H9 (cell line): ENCODE data around the gene BEX1. TPM values are rescaled to one million over a fixed set of nuclear protein-coding genes. Genes with fewer than 3 reads are reported as not detected.

Source experiments
- DNase-seq: peaks from one replicate; pipeline ENCODE4 v3.0.0-alpha.2; 2017
- H2AFZ ChIP-seq: one replicate; pipeline ENCODE4 v1.6.1; 2013; ENCODE audit warnings: mild to moderate bottlenecking, low read length, control low read depth, moderate library complexity
- H2AK5ac ChIP-seq: 2 replicates; pipeline ENCODE4 v1.6.1; 2013; ENCODE audit warnings: low read length, control low read depth, mixed read lengths; ENCODE audit not compliant: insufficient read length
- H2BK120ac ChIP-seq: one replicate; pipeline ENCODE4 v1.6.1; 2013; ENCODE audit warnings: low read depth, mild to moderate bottlenecking, low read length, control low read depth, inconsistent platforms; ENCODE audit not compliant: poor library complexity, severe bottlenecking
- H2BK12ac ChIP-seq: 2 replicates; pipeline ENCODE4 v1.6.1; 2013; ENCODE audit warnings: low read length, control low read depth, mixed read lengths, low read depth; ENCODE audit not compliant: insufficient read length
- H2BK15ac ChIP-seq: 2 replicates; pipeline ENCODE4 v1.6.1; 2013; ENCODE audit warnings: low read depth, low read length, control low read depth
- H2BK20ac ChIP-seq: one replicate; pipeline ENCODE4 v1.6.1; 2013; ENCODE audit warnings: low read depth, mild to moderate bottlenecking, low read length, control low read depth, inconsistent platforms; ENCODE audit not compliant: poor library complexity, severe bottlenecking
- H2BK5ac ChIP-seq: 2 replicates; pipeline ENCODE4 v1.6.1; 2013; ENCODE audit warnings: low read length, control low read depth, mixed read lengths; ENCODE audit not compliant: insufficient read length
- H3K14ac ChIP-seq: 2 replicates; pipeline ENCODE4 v1.6.1; 2013; ENCODE audit warnings: low read length, control low read depth; ENCODE audit not compliant: insufficient read depth
- H3K18ac ChIP-seq: 2 replicates; pipeline ENCODE4 v1.6.1; 2013; ENCODE audit warnings: low read depth, mild to moderate bottlenecking, mixed read lengths, low read length, control low read depth; ENCODE audit not compliant: insufficient read length
- H3K23ac ChIP-seq: 2 replicates; pipeline ENCODE4 v1.6.1; 2013; ENCODE audit warnings: low read length, control low read depth, mixed read lengths, low read depth; ENCODE audit not compliant: insufficient read length
- H3K23me2 ChIP-seq: 2 replicates; pipeline ENCODE4 v1.6.1; 2013; ENCODE audit warnings: low read depth, mild to moderate bottlenecking, mixed read lengths, low read length, control low read depth; ENCODE audit not compliant: insufficient read length, poor library complexity, severe bottlenecking
- H3K27ac ChIP-seq: 2 replicates; pipeline ENCODE4 v1.5.1; 2013; ENCODE audit warnings: low read length, control low read depth, mixed read lengths, low read depth; ENCODE audit not compliant: insufficient read length
- H3K27me3 ChIP-seq: 2 replicates; pipeline ENCODE4 v1.6.1; 2013; ENCODE audit warnings: low read length, control low read depth, inconsistent platforms; ENCODE audit not compliant: insufficient read depth
- H3K4ac ChIP-seq: 2 replicates; pipeline ENCODE4 v1.6.1; 2013; ENCODE audit warnings: low read depth, mild to moderate bottlenecking, control low read depth, inconsistent platforms, low read length, moderate library complexity
- H3K4me1 ChIP-seq: 2 replicates; pipeline ENCODE4 v1.6.1; 2013; ENCODE audit warnings: low read length, control low read depth, inconsistent platforms; ENCODE audit not compliant: insufficient read depth
- H3K4me2 ChIP-seq: 2 replicates; pipeline ENCODE4 v1.6.1; 2013; ENCODE audit warnings: low read length, control low read depth, mixed read lengths; ENCODE audit not compliant: insufficient read length, insufficient read depth
- H3K56ac ChIP-seq: 2 replicates; pipeline ENCODE4 v1.6.1; 2013; ENCODE audit warnings: low read depth, mild to moderate bottlenecking, mixed read lengths, low read length, control low read depth; ENCODE audit not compliant: insufficient read length
- H3K79me1 ChIP-seq: 2 replicates; pipeline ENCODE4 v1.6.1; 2013; ENCODE audit warnings: low read depth, mild to moderate bottlenecking, moderate library complexity, low read length, control low read depth, inconsistent platforms; ENCODE audit not compliant: insufficient read depth, poor library complexity, severe bottlenecking
- H3K79me2 ChIP-seq: 2 replicates; pipeline ENCODE4 v1.6.1; 2013; ENCODE audit warnings: low read length, control low read depth, inconsistent platforms; ENCODE audit not compliant: insufficient read depth
- H3K9ac ChIP-seq: 2 replicates; pipeline ENCODE4 v1.6.1; 2013; ENCODE audit warnings: low read length, control low read depth, mixed read lengths; ENCODE audit not compliant: insufficient read length; ENCODE audit errors: extremely low read depth
- H3K9me3 ChIP-seq: one replicate; pipeline ENCODE4 v1.6.1; 2013; ENCODE audit warnings: low read depth, low read length, inconsistent platforms; ENCODE audit not compliant: control insufficient read depth
- H3T11ph ChIP-seq: one replicate; pipeline ENCODE4 v1.6.1; 2013; ENCODE audit warnings: mild to moderate bottlenecking, low read length, control low read depth, inconsistent platforms
- H4K20me1 ChIP-seq: one replicate; pipeline ENCODE4 v1.6.1; 2013; ENCODE audit not compliant: control insufficient read depth, insufficient read length, insufficient read depth
- H4K5ac ChIP-seq: 2 replicates; pipeline ENCODE4 v1.6.1; 2013; ENCODE audit warnings: low read depth, mild to moderate bottlenecking, mixed read lengths, low read length, control low read depth; ENCODE audit not compliant: insufficient read length
- H4K8ac ChIP-seq: replicated peaks from 2 replicates; pipeline ENCODE4 v1.6.1; 2013; ENCODE audit warnings: low read length, control low read depth, mixed read lengths, low read depth; ENCODE audit not compliant: insufficient read length
- H4K91ac ChIP-seq: 2 replicates; pipeline ENCODE4 v1.6.1; 2013; ENCODE audit warnings: low read depth, mild to moderate bottlenecking, moderate library complexity, mixed read lengths, low read length, control low read depth; ENCODE audit not compliant: insufficient read length
- H3K27ac Mint-ChIP-seq, 3 experiments: 2 replicates in 2 of 3; 3 replicates in 1 of 3; pipeline ENCODE4 v1.8.0; 2020 to 2021; ENCODE audit warnings: mixed read lengths in 3 of 3, mild to moderate bottlenecking in 1 of 3, moderate library complexity in 1 of 3
- H3K27me3 Mint-ChIP-seq: 2 replicates; pipeline ENCODE4 v1.8.0; 2021; ENCODE audit warnings: low read depth, mild to moderate bottlenecking, moderate library complexity, mixed read lengths
- H3K36me3 Mint-ChIP-seq, 3 experiments: 2 replicates in 2 of 3; 3 replicates in 1 of 3; pipeline ENCODE4 v1.8.0; 2020 to 2021; ENCODE audit warnings: low read depth in 3 of 3, mixed read lengths in 3 of 3; ENCODE audit not compliant: insufficient read depth in 1 of 3
- H3K4me1 Mint-ChIP-seq, 2 experiments: 2 replicates each; pipeline ENCODE4 v1.8.0; 2020; ENCODE audit warnings: mixed read lengths in 2 of 2
- H3K4me3 Mint-ChIP-seq, 2 experiments: 2 replicates in 1 of 2; 3 replicates in 1 of 2; pipeline ENCODE4 v1.8.0; 2020 to 2021; ENCODE audit warnings: mild to moderate bottlenecking in 2 of 2, mixed read lengths in 2 of 2, moderate library complexity in 1 of 2
- H3K9me3 Mint-ChIP-seq, 2 experiments: 2 replicates in 1 of 2; 3 replicates in 1 of 2; pipeline ENCODE4 v1.8.0; 2020; ENCODE audit warnings: mild to moderate bottlenecking in 2 of 2, mixed read lengths in 2 of 2, moderate library complexity in 1 of 2
- CTCF ChIP-seq: fragments of 200-600 bp; sonication (generic); conservative IDR thresholded peaks from 3 replicates; pipeline ENCODE4 v1.8.0; 2021; ENCODE audit warnings: antibody characterized with exemption, mild to moderate bottlenecking
- WGBS: extraction: QIAGEN DNeasy Blood & Tissue Kit; methylation state at CpG from one replicate; pipeline ENCODE4 v1.1.7; 2013; ENCODE audit warnings: missing lambda C conversion rate, low lambda C conversion rate, mixed read lengths; ENCODE audit not compliant: insufficient read length; ENCODE audit errors: extremely low coverage; 5-methylcytosine and 5-hydroxymethylcytosine counted together
- total RNA-seq: library from RNA; stranded (reverse); gene quantifications from 2 replicates; pipeline ENCODE4 v1.2.1, GENCODE V29; 2021

BEX1 gene
- total RNA-seq, 1 experiment from 2014 or later, result 51.7 TPM

GRCh38 chrX:103061486-103061885 is 2.5 kb downstream of the BEX1 start:
- Histone ChIP-seq H3K4me2 (no peak overlapping the region), H4K20me1 (no peaks in the 10 kb centered on the region), H3K27me3 (no peaks in the 10 kb centered on the region), H4K91ac (no peak overlapping the region), H3K27ac (no peak overlapping the region), H3K56ac (no peak overlapping the region), H3K14ac (no peak overlapping the region), H3K4me1 (no peaks in the 10 kb centered on the region), H2AK5ac (no peak overlapping the region), H3T11ph (no peak overlapping the region), H3K79me2 (no peaks in the 10 kb centered on the region), H2BK5ac (no peak overlapping the region), H4K8ac (no peak overlapping the region), H3K23me2 (no peaks in the 10 kb centered on the region), H3K23ac (no peak overlapping the region), H2BK15ac (no peak overlapping the region), H2BK120ac (no peak overlapping the region), H3K9me3 (peaks cover 9% of the 10 kb centered on the region), H4K5ac (no peak overlapping the region), H3K18ac (no peak overlapping the region), H2BK20ac (no peak overlapping the region), H2BK12ac (no peak overlapping the region), H3K4ac (no peak overlapping the region), H3K9ac (no peak overlapping the region), H2AFZ (no peak overlapping the region), H3K79me1 (no peaks in the 10 kb centered on the region)
- peaks cover 33 to 50% of the 10 kb centered on the region in 2 experiments for H3K9me3 Mint-ChIP-seq
- TF ChIP-seq CTCF, result no peak
- H3K27ac Mint-ChIP-seq, result no peak overlapping the region
- WGBS, result no CpG with 5 or more reads among the region's 3 CpGs
- H3K36me3 Mint-ChIP-seq, result peaks cover 0 to 11% (median 5%) of the 10 kb centered on the region in 3 experiments; a peak in 5 of 7 replicates
- peaks cover 0 to 3% of the 10 kb centered on the region in 2 experiments; a peak in 2 of 4 replicates for H3K4me1 Mint-ChIP-seq
- DNase-seq, result no peak
- 0 out of 2 replicates have a peak, but pooled peaks cover 2% of the 10 kb centered on the region for H3K27me3 Mint-ChIP-seq
- no peak overlapping the region for H3K4me3 Mint-ChIP-seq
